SK-MEL-5 (cell line): ENCODE measurements around the gene TRAPPC2L. TPM values are rescaled to one million over a fixed set of nuclear protein-coding genes. Genes with fewer than 3 reads are reported as not detected.
A peak's percentile ranks its signal among the peaks of the same experiment; 100 is the strongest.

Experiments
- DNase-seq: peaks from one replicate; pipeline ENCODE4 v3.0.0-alpha.2; 2016; ENCODE audit warnings: low read depth, low spot score
- in situ Hi-C: cut with HindIII; loops from 2 replicates; pipeline ENCODE4 v1.10.0; 2016; ENCODE audit warnings: low sequenced_read_pairs, high pct_unique_total_duplicates, low pct_unique_long_range_greater_than_20kb
- total RNA-seq: library from RNA; depleted of rRNA; stranded (reverse); fragments of >200 nt; shearing (Covaris generic); gene quantifications from 2 replicates; pipeline ENCODE4 v1.2.3, GENCODE V29; 2014

Gene TRAPPC2L
- total RNA-seq, 1 experiment from 2014 or later: 86.0 TPM

DNA sequence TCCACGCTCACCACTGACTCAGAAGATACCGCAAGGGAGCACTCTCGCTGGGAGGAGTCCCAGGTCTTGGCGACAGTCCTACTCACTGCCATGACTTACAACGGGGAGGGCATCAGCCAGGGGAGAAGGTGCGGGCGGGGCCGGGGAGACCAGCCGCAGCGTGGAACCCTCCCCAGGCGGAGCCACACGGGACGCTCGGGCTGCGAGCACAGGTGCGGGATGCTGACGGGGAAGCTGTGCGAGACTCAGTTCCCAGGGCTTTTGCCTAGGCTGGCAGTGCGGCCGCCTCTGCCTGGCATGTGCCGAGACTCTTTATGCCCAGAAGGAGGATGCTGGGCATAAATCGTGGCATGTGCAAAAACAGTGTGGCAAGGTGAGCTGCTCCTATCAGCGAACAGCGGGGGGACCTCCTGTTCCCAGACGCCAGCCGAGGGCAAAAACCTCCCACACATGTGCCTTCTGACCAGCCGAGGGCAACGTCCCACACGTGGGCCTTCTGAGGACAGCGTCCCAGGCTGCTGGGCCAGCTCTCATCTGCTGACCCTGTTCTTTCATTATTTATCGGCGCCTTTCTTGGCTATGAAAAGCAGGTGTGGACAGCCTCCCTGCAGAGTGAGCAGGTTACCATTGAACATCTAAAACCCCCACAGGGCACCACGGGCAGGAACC, 6.3 kb upstream of the TRAPPC2L start:
- in situ Hi-C loops: no loop called here
- no peak for DNase-seq

DNA sequence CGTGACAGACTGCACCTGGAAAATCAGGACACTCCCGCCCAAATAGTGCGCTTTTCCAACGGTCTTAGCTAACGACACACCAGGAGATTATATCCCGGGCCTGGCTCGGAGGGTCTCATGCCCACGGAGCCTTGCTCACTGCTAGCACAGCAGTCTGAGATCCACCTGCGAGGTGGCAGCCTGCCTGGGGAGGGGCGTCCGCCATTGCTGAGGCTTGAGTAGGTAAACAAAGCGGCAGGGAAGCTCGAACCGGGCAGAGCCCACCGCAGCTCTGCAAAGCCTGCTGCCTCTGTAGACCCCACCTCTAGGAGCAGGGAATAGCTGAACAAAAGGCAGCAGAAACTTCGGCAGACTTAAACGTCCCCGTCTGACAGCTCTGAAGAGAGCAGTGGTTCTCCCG, 5.3 kb upstream of the TRAPPC2L start:
- in situ Hi-C loops: no loop called here
- no peak for DNase-seq

DNA sequence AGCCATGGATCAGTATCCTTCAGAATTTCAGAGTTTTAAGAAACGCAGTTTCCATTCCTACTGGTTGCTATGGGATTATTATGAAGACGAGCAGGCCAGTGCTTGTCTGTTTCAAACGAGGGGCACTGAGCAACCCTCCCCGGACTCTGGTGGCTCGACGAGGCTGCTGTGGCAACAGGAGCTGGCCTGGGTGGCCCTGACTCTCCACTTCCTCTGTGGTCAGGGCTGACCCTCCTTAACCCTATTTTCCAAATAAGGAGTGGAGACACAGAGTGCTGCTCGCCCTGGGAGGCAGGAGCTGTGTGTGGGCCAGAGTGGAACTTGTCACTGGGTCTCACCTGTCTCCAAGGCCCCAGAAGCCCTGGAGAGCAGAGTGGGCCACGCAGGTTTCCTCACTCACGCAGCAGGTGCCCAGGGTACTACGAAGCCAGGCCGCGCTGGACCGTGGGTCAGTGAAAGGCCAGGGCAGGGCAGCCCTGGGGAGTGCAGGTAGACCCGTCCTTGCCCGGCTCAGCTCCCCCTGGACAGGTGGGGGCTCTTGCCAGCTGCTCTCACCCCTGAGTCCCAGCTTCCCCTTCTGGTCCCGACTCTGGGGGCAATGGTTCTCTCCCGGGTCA, 3.5 kb upstream of the TRAPPC2L start:
- DNase-seq: no peak
- in situ Hi-C loops: no loop called here

DNA sequence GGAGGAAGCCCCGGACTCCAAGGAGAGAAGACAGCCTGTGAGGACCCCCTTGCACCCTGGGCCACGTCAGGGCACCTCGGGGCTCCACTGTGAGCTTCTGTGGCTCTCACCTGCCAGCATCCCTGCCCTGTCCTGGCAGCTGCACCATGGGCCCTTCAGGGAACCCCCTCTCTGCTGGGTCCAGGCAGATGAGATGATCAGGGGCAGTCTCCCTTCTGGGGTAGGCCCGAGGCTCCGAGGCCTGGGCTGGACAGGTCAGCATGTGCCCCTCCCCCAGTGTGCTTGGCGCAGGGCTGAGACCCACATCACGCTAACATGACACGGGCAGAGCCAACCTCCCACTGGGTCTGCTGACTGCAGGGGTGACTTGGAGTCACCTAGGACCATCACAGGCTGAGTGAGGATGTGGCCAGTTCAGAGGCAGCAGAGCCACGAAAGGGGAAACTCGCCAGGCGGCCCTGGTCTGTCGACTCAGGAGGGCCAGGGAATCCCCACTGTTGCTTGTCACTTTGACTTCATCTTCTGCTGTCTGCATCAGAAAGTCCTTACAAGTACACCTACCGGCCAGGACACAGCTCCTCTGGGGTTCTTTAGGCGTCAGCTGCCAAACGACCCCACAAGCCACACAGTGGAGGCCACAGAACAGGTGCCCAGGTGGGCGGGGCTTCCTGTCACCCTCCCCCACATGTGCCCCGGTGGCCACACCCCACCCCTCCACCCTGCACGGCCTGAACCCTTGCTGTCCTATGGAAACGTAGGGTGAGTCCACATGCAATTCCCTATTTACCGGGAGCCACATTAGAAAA, 2.4 kb upstream of the TRAPPC2L start:
- in situ Hi-C loops: no loop called here
- DNase-seq: no peak

DNA sequence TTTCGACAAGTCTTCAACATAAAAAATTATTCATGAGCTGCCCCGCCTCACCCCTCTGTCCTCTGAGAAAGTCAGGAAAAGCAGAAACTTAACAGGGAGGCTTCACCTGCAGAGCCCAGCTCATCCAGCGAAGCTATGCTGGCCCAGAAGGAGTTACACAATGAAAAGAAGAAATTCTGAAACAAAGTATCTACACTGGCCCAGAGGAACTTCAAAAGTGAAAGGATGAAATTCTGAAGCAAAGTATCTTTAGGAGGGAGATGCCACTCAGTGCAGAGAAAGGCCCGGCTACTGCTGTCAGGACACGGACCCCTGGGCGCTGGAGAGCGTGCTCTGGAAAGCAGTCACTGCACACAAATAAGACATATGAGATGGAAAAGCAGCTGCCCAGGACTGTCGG, 1.8 kb upstream of the TRAPPC2L start:
- no peak for DNase-seq
- in situ Hi-C loops: no loop called here

DNA sequence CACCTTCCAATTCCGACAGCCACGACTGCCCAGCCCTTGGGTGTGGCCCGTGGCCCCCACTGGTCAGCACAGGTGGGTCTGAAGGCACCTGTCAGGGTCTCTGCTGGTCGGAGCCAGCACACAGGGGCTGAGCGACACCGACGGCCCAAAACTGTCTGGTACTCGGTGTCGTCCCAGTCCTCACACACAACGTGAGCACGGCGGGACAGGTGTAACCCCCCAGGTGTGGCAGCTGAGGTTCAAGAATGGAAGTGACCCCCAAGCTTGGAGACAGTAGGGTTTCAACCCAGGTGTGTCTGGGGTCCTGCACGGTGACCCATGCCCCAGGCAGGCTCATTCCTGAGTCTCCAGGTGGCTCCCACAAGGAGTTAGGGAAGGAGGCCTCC, 1.2 kb upstream of the TRAPPC2L start:
- DNase-seq: no peak

DNA sequence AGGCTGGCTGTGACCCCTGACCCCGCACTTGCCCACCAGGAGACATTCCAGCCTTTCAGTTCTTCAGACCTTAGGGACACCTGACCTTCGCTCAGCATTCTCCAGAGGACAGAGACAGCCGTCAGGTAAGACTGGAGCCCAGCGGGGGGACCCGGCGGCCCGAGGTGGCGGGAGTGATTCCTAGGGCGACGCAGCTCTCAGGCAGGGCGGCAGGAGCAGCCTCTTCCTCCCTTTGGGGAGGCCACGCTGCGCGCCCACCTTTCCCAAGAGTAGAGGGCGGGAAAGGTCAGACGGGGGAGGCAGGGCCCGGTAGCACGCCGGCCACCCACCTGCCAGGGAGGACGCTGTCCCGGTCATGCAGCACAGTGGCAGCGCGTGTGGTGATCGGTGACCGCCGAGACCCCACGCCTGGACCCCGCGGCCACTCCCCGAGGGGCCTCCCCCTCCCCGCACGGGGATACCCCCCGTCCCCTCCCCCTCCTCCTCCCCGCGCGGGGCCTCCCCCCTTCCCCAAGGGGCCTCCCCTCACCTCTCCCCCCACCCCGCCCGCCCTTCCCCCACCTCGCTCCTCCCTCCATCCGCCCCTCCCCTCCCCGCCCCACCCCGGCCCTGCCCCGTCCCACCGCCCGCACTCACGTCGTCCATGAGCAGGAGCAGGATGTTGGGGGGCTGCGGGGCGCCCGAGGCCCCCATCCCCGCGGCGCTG, 652 bp upstream of the TRAPPC2L start:
- DNase-seq: no peak
- in situ Hi-C loops: no loop called here

More for the DNA sequence above, 1.2 kb upstream of the TRAPPC2L start:
- in situ Hi-C loops: no loop called here

DNA sequence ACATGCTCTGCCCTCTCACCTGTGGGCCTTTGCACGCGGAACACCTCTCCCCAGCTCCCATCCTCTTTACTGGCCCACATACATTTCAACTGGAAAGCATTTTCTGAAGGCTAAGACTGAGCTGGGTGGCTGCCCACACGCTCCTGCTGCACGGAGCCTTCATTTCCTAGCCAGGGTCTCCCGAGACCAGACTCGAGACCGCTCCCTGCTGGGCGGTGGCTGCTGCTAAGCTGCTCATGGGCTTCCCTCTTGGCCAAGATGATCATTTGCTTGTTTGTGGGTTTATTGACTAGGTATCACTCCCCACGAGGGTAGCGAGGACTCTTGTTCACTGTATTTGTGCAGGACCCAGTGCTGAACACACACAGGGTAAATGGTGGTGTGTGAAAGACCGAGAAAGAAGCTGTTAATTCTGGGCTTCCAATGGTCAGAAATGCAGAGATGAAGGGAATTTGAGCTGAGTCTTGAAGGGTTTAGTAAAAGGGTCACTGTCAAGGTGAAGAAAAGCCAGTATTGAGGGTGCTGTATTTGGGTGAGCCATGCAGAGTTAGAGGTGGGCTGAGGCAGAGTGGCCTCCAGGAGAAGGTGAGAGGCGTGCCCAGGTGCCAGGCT, 907 bp downstream of the TRAPPC2L start:
- peak; percentile 78 for DNase-seq
- in situ Hi-C loops: no loop called here

DNA sequence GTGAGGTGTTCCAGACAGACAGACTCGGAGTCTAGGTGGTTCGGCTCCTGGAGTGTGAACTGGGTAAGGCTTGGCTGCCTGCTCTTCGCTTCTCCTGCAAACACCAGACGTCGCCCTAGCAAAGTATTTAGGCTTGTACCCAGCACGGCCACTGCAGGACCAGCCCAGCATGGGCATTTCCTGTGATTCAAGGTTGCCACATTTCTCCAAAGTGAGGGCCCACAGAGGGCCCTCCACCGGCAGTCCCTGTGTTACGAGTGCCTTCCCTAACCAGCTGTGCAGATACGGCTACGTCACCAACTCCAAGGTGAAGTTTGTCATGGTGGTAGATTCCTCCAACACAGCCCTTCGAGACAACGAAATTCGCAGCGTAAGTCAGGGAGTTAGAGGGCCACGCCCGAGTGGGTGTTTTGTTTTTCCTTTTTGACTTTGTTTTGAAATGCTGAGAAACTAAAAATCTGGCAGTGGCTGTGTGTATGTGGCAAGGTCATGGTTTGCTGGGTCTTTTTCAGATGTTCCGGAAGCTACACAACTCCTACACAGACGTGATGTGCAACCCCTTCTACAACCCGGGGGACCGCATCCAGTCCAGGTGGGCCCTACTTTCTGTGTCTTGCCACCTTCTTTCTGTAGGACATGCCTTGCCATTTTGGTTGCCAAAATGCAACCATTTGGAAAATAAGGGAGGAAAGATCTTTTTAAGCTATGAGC, 2.6 kb downstream of the TRAPPC2L start:
- in situ Hi-C loops: no loop called here
- DNase-seq: no peak

DNA sequence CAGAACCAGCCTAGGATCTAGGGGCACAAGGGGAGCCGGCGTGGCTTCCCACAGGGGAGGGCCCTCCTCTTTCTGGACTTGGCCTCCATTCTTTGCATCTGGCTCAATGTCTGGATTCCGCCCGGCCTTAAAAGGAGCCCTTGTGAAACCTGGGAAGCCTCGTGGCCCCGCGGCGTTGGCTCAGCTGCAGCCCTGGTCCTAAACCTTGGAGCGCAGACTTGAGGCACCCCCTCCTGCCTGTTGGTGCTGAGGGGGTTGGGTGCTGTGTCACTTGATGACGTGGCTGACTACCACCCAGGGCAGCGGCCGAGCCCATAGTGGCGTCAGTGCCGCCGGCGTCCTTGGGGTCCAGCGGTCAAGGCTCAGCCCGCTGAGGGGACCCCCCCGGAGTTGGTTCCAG, 4.4 kb downstream of the TRAPPC2L start:
- no peak for DNase-seq
- in situ Hi-C loops: no loop called here

DNA sequence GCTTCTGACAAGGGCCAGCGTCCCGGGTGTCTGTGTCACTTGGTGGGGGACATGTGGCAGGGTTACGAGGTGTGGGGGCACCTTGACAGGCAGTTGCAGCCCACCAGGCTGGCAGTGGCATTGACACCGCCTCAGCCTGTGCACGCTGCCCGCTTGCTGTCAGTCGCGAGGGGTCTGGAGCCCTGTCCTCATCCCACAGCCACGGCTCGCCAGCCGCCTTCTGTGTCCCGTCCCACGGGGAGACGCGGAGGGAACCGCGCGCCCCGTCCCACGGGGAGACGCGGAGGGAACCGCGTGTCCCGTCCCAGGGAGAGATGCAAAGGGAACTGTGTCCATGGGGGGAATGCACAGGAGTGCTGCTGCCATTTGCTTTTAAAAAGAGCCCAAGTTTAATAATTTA, 6.0 kb downstream of the TRAPPC2L start:
- in situ Hi-C loops: no loop called here

DNA sequence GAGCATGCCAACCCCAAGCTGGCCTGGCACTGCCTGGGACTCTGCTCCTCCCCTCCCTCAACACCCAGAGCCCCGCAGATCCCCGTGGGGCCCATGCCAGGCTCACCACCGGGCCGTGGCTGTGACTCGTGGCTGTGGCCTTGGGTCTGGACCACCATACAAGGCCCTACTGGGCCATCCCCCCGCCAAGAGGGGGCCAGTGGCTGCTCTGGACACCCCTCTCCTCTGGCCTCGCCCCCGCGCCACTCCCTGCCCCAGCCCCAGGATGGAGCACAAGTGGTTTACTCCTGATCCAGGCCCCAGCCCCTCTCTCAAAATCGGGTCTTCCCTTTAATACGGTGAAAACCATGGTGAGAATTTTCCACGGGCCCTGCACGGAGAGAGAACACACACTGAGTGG, 6.5 kb downstream of the TRAPPC2L start:
- DNase-seq: no peak
- in situ Hi-C loops: no loop called here

More for the DNA sequence above, 6.0 kb downstream of the TRAPPC2L start:
- DNase-seq: no peak

DNA sequence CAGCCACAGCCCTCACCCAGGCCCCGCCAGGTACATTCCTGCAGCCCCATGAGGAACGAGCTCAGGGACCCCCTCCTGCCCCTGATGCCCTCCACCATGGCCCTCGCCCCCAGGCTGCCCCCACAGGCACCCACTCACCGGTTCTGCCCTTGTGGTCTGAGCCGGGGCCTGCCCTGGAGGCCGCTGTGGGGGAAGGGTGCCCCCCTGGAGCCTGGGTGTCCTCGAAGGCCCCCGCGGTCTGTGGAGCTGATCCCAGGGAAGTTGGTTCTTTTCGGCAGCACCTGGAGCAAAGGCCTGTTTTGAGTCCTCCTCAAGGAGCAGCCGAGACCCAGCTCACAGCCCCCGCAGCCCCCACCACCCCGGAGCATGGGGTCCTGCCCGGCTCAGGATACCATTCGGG, 7.2 kb downstream of the TRAPPC2L start:
- no peak for DNase-seq
- in situ Hi-C loops: no loop called here

DNA sequence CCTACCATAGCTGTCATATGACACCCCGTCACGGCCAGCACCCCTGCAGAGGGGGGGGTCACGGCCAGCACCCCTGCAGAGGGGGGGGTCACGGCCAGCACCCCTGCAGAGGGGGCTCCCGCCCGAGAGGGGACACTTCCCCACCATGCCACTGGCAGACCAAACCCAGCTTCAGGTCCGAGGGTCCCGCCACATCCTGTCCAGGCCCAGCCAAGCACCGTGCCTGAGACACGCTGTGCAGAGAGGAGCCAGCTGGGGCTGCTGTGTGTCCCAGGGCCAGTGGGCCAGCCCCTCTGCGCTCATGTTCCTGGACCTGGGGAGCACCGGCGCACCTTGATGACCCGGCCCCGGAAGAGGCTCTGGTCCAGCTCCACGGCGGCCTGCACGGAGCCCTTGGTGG, 7.6 kb downstream of the TRAPPC2L start:
- in situ Hi-C loops: no loop called here
- no peak for DNase-seq

DNA sequence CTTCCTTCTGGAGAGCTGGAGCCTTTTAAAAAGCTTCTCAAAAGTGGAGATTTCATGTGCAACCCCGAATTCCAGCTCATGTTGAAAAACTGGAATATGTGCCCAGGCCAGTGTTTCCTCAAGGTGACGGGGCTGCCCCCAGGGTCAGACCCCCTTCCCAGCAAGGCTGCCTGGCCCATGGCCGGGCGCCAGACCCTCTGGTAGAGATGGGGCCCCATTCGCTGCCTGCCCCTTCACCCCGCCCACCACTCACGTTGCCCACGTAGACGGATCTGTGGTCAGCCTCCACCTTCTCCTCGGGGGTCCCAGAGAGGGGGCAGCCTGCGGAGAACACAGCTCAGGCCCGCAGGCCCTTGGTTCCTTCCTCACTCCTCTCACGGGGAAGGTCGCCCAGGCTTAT, 8.4 kb downstream of the TRAPPC2L start:
- in situ Hi-C loops: no loop called here
- DNase-seq: no peak

DNA sequence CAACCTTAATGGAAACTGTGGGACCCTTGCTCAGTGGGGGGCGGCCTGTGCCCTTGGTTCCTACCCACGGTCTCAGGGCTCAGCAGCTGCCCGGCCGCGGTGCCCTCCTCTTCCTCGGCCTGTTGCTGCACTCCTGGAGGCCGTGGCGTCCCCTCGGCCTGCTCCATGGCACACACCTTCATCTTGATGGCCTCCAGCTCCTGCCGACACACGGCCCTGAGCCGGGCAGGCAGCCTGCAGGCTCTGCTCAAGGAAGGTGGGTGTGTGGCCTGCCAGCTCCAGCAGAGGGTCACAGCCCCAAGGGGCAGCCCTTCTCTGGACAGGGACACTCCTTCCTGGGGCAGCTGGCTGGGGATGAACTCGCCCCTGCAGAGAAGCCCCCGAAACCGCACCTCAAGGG, 8.8 kb downstream of the TRAPPC2L start:
- in situ Hi-C loops: no loop called here
- DNase-seq: no peak

DNA sequence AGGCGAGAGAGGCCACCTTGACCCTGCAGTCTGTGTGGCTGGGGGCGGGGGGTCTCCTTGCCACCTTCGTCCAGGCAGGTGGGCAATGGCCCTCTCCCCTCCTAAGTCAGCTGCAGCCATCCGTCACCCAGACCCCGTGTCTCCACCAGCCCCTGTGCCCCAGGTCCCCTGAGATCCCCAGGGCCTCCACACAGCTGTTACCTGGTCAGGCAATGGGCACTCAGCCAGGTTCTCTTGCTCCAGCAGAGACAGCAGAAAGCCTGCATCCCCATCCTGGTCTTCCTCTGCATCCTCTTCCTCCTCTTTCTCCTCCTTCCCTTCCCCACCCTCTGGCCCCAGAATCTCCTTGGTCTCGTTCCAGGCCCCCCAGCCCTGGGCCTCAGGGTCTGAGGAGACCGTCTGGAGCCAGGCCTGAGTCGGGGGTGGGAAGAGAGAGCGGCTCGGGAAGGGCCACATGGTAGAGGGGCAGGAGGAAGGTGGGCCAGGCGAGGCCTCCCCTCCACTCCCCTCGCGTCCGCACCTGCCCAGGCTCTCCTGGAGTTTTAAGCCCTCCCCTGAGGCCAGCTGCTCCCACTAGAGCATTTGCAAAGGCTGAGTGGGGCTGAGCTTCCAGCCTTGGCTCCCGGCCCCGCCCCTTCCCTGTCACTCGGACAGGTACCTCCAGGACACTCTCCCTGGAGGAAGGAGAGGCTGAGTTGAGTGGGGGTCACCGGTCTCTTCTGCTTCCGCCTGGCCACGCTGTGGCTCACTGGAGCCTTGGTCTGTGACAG, 9.4 kb downstream of the TRAPPC2L start, which contains the start of gene PABPN1L:
Gene PABPN1L (minus strand): TSS at position 510 of the 770 bp plus-strand sequence. CDS start 54 bp downstream, at position 456.
- no peak for DNase-seq
- in situ Hi-C loops: no loop called here
